ENCODE measurements around the gene PIH1D2.
"Not testable (repeated sequence)": the region's sequence is repeated elsewhere in the genome, so short reads cannot be mapped to it uniquely, and the experiment has no call there.

The PIH1D2 gene

DNA sequence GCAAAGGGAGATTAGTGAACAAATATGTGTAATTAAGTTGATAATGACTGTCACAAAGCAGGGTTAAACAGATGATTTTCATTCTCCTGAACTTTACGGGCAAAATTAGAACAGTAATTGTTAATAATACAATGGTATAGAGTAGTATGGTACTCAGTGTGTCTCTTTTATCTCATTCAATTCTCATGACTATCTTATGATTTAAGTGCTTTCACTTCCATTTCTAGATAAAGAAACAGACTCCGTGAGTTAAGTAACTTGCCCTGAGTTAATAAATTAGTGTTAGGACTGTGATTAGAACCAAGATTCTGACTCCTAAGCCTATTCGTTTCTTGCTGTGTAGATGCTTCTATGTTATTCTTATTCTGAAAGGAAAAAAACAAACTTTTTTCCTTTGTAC, 22.0 kb downstream of the PIH1D2 start:
- DNase-seq = no peak

DNA sequence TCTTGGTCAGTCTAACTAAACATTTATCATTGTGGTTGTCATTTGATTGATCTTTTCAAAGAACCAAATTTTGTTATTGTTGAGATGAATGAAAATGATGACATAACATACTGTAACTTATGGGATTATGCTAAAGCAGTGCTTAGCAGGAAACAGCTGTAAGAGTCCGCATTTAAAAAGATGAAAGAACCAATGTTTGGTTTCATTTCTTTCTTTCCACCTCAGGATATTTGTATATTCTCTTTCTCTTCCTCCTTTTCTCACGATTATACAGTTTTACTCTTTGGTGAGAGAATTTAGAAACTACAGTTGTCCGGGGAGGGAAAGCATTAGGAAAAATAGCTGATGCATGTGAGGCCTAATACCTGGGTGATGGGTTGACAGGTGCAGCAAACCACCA, 23.1 kb downstream of the PIH1D2 start:
- DNase-seq = no peak

DNA sequence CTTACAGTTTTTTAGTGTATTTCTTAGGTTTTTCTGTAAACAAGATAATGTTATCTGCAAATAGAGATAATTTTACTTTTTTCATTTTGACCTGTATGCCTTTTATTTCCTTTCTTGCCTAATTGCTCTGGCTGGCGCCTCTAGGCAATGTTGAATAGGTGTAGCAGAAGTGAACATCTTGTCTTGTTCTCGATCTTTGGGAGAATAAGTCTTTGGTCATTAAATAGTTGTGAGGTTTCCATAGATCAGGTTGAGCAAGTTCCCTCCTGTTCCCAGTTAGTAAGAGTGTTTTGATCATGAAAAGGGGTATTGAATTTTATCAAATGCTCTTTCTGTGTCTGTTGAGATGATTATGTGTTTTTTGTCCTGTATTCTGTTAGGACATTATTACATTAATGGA, 24.0 kb downstream of the PIH1D2 start:
- no peak for DNase-seq

DNA sequence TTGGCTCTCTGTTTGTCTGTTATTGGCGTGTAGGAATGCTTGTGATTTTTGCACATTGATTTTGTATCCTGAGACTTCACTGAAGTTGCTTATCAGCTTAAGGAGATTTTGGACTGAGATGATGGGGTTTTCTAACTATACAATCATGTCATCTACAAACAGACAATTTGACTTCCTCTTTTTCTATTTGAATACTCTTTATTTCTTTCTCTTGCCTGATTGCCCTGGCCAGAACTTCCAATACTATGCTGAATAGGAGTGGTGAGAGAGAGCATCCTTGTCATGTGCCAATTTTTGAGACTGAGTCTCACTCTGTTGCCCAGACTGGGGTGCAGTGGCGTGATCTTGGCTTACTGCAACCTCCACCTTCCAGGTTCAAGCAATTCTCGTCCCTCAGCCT, 25.6 kb downstream of the PIH1D2 start:
- not testable (repeated sequence) for DNase-seq

DNA sequence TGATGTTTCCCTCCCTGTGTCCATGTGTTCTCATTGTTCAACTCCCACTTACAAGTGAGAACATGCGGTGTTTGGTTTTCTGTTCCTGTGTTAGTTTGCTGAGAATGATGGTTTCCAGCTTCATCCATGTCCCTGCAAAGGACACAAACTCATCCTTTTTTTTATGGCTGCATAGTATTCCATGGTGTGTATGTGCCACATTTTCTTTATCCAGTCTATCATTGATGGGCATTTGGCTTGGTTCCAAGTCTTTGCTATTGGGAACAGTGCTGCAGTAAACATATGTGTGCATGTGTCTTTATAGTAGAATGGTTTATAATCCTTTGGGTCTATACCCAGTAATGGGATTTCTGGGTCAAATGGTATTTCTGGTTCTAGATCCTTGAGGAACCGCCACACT, 27.2 kb downstream of the PIH1D2 start:
- DNase-seq = not testable (repeated sequence)

DNA sequence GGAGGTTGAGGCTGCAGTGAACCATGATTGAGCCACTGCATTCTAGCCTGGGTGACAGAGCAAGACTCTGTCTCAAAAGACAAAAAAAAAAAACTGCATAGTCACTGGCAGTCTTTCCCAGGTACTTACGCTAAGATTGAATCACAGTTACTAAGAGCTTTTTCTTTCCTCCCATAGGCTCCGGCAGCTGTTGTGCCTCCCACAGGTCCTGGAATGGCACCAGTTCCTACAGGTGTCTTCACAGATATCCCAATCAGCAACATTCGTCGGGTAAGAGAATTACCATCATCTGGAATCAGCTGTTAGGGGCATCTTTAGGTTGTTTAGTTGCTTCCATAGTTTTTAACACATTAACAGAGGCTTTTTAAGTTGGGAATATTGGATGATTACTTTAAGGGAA, 28.9 kb downstream of the PIH1D2 start:
- DNase-seq = no peak

DNA sequence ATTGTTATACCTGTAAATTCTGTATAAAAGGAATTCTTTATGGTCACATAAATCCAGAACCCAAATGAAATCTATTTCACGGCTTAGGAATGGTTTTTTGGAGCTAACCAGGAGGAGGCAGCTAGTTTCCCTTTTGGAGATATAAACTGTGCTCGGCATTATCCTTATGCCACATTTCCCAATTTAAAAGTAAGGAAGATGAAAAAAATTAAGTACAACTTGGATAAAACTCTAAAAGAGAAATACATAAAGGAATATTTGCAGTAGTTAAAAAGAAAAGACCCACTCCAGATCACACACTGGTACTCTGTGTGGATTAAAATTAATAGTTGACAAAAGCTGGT, 30.9 kb downstream of the PIH1D2 start:
- no peak for DNase-seq

DNA sequence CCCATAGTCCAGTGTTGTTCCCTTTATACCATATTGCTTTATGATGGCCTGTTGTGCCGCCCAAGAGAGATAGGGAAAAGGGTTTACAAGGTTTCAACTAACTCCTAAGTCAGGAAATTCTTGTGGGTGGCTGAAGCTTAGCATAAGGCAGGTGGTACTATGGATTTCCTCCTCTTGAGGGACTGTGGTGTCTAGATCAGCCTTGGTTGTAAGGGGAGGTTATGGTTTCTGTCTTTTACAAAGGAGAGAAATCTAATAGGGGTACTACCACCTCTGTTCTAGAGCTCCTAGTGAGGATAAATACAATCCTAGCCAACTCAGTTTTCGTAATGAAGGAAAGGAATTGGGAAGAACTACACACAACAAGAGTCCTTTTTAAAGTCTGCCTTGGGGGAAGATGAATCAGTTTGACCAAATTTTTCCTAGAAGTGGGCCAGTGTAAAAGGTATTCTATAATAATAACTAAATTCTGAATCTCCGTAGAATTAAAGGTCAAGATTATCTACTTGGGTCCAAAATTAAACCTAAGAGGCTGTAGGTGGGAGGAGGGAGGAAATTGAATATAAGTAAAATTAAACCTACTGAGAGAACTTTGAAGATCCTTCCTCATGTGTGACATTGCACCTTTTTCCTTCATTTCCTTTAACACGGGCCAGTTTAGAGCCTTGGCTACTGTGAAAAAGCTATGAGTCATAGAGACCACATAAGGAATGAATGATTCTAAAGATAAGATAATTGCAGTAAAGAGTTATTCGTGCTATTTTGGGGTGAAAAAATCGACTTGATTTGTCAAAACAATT, 31.5 kb downstream of the PIH1D2 start:
- DNase-seq = no peak

DNA sequence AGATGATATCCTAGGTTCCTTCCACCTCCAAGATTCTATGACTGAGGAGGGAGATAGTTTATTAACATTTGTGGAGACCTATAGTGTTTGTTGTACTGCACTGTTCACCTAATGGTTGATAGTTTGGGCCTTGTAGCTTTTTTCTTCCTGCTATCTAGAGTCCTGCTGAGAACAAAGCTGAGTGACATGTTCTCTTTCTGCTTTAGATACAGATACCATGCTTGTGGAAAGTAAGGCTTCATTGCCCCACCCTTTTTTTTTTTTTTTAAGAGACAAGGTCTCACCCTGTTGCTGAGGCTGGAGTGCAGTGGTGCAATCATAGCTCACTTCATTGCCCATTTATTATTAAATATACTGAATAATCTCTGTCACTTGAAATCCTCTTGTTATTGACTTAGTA, 36.3 kb downstream of the PIH1D2 start:
- DNase-seq = no peak

DNA sequence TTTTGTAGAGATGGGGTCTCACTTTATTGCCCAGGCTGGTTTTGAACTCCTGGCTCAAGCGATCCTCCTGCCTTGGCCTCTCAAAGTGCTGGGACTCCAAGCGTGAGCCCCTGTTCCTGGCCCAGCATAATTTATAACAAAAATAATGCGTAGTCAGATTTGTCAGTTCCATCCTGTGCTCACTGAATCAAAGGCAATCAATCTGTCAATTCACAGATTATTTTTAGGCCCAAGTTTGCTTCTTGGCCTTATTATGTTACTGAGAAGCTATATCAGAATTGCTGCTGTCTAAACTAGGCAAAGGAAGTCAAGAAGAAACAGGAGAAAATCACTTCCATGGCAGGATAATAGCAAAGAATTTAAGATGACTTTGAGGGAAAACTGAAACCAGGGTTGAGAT, 39.9 kb downstream of the PIH1D2 start:
- no peak for DNase-seq

DNA sequence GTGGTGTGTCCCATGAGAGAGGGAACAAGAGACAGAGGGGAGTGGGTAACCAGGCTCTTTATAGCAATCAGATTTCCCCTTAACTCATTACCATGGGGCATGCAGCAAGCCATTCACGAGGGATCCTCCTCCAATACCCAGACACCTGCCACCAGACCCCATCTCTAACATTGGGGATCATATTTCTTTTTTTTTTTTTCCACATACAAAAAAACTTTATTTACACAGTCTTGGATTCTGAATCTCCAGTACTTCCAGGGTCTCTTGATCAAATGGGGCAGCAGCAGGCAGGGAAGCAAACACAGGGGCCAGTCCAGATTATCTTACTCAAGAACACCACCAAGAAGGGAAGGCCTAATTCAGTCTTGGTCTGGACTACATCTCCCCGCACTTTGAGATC, 44.4 kb downstream of the PIH1D2 start:
- DNase-seq = no peak

DNA sequence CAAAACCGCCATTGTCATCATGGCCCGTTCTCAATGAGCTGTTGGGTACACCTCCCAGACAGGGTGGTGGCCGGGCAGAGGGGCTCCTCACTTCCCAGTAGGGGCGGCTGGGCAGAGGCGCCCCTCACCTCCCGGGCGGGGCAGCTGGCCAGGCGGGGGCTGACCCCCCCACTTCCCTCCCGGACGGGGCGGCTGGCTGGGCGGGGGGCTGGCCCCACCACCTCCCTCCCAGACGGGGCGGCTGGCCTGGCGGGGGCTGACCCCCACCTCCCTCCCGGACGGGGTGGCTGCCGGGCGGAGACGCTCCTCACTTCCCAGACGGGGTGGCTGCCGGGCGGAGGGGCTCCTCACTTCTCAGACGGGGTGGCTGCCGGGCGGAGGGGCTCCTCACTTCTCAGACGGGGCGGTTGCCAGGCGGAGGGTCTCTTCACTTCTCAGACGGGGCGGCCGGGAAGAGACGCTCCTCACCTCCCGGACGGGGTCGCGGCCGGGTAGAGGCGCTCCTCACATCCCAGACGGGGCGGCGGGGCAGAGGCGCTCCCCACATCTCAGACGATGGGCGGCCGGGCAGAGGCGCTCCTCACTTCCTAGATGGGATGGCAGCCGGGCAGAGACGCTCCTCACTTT, 46.9 kb downstream of the PIH1D2 start:
- DNase-seq = not testable (repeated sequence)

DNA sequence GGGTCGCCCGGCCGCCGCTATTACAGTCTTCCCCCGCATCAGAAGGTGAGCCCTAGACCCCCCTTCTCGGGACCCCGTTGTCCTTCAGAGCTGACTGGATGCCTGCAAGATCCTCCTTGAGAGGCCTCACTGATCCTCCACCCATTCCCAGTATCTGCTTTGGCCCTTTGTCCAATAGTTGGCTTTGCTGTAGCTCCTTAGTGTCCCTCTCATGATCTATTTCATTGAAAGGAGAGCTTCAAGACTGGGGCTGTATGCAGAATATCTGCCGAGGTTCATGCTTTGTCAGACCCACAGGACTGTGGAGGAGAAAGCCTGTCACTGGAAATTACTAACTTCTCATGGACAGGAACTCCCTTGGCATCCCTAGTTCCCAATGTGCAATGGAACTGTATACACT, 48.1 kb downstream of the PIH1D2 start:
- no peak for DNase-seq

DNA sequence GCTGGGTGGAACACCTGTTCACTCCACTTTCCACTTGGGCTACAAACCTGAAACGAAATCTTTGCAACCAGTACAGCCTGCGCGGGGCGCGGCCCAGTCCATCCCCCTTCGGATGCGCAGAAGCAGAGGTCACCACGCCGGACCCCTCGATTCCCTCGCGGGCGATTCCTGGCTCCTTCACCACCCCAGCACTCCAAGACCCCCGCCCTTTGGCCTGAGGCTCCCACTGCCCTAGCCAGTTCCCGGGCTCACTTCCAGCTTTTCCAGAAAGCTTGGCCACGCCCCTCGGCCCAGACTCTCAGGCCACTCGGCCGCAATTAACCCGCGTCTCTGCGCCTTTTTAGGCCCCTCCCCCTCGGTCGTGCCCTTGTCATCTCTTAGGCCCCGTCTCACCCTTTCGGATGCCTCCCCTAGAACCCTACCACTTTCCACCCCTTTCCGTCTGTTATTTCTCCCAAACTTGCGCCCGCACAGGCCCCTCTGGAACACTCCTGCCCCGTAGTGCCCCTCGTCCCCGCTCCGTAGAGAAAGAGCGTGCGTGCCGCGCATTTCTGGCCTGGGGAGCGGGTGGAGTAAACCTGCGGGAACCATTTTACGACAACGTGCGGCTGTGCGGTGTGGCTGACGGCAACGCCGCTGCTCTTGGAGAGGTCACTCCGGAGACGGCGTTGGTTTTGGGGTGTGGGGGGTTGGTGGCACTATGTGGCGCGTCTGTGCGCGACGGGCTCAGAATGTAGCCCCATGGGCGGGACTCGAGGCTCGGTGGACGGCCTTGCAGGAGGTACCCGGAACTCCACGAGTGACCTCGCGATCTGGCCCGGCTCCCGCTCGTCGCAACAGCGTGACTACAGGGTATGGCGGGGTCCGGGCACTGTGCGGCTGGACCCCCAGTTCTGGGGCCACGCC, 48.8 kb downstream of the PIH1D2 start, which contains the start of gene DLAT:
TSS of gene DLAT (plus strand) at position 636 of the 906 bp plus-strand sequence. CDS start at position 701, 65 bp downstream.
- DNase-seq = peak; percentile 82 to 87

DNA sequence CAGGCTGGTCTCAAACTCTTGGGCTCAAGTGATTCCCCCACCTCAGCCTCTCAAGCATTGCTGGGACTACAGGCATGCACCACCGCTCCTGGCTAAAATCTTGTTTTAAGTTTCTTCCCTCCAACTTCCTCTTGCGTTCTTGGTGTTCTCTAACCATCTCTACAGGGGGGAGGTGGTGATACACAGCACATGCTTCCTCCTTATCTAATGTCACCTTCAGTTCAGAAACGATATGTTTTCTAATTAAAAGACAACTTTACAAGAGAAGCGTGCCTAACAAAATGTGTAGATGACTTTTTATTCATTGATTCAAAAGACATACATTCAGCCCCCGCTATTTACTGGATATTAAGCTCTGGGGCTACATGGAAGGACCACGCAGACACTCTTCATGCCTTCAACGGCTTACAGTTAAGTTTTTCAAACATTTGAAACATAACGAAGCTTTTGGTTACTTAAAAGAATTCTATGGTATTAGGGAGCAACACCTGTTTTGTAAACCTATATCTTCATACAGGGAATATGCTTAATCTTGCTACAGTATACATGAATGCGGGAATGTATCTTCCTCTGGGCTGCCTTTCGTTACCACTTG, 49.5 kb downstream of the PIH1D2 start:
- peak in 1 of 2 donors; percentile 13 for DNase-seq

DNA sequence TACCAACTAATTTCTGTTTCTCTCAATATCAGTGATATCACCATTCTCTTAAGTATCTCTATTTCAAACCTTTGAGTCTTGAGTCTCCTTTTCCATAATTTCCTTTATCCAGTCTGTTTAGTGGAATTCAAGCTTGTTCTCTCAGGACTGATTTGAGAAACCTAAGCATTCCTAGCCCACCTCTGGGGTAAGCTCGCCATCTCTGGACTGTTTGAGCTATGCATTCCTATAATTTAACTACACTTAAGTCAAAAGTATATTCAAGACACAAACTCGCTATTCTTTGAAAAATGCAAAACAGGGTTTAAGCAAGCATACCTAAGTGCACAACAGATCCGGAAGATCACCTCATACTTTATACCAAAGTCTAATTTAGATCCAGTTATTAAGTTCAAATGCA, 50.7 kb downstream of the PIH1D2 start:
- DNase-seq = no peak

DNA sequence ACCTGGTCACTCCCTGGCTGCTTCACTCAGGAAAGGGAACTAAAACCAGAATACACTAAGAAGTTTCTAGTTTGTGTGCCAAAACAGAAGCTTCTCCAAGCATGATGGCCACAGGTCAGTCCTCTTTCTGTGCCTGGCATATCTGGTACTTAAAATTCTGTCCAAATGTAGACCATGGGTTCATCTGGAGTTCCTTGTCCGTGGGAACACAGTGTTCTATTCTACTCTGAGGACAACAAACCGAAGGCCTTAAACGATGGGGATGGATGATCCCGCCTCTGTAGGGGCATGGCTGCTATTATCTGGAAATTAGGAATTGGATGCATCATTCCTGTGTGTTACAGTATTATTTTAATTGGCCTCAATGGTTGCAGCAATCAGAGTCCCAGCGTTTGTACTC, 54.8 kb downstream of the PIH1D2 start:
- no peak for DNase-seq

All from CD4-positive, alpha-beta T cell treated with Interferon alpha-2 for 1 hour (primary cell).